Spleen (tissue), 11 donors: ENCODE results near the gene POU2F3. TPM values are rescaled to one million over a fixed set of nuclear protein-coding genes. Genes with fewer than 3 reads are reported as not detected.

ENCODE experiments used
- DNase-seq: peaks from one replicate; pipeline ENCODE4 v3.0.0-alpha.2; 2020
- H3K27ac ChIP-seq, 8 donors: fragments of 200-600 bp; sonication (generic) in 7 of 8; 1 replicate in 4 of 8; 2 replicates in 4 of 8; pipeline versions ENCODE4 v1.5.0 to v1.8.0; 2016 to 2021; ENCODE audit warnings: inconsistent platforms in 4 of 8, mild to moderate bottlenecking in 4 of 8, moderate library complexity in 1 of 8
- H3K27me3 ChIP-seq, 7 donors: fragments of 200-600 bp; sonication (generic) in 6 of 7; replicated peaks in 1 of 7; 1 replicate in 4 of 7; 2 replicates in 3 of 7; pipeline versions ENCODE4 v1.5.0 to v1.8.0; 2016 to 2021; ENCODE audit warnings: inconsistent platforms in 3 of 7, mild to moderate bottlenecking in 1 of 7
- H3K36me3 ChIP-seq, 6 donors: fragments of 200-600 bp; sonication (generic) in 5 of 6; 1 replicate in 4 of 6; 2 replicates in 2 of 6; pipeline versions ENCODE4 v1.5.0 to v1.8.0; 2016 to 2021; ENCODE audit warnings: inconsistent platforms in 2 of 6
- H3K4me1 ChIP-seq, 6 donors: fragments of 200-600 bp; sonication (generic) in 5 of 6; 1 replicate in 3 of 6; 2 replicates in 3 of 6; pipeline versions ENCODE4 v1.5.0 to v1.8.0; 2016 to 2021; ENCODE audit warnings: inconsistent platforms in 3 of 6
- H3K4me3 ChIP-seq, 8 donors: fragments of 200-600 bp; sonication (generic) in 7 of 8; 1 replicate in 4 of 8; 2 replicates in 4 of 8; pipeline versions ENCODE4 v1.5.0 to v1.8.0; 2016 to 2021; ENCODE audit warnings: inconsistent platforms in 4 of 8, mild to moderate bottlenecking in 4 of 8, moderate library complexity in 2 of 8
- H3K9me3 ChIP-seq, 8 donors: fragments of 200-600 bp; sonication (generic) in 7 of 8; 1 replicate in 4 of 8; 2 replicates in 4 of 8; pipeline versions ENCODE4 v1.5.0 to v1.8.0; 2016 to 2021; ENCODE audit warnings: inconsistent platforms in 4 of 8
- POLR2A ChIP-seq, 3 donors: fragments of 450-650 bp; IDR thresholded peaks; one replicate each; pipeline ENCODE4 v1.5.1; 2017; ENCODE audit warnings: antibody characterized with exemption in 3 of 3, mild to moderate bottlenecking in 1 of 3
- POLR2AphosphoS5 ChIP-seq, 3 donors: sonication (generic); formaldehyde crosslinking; IDR thresholded peaks; one replicate each; pipeline ENCODE4 v1.5.1; 2017; ENCODE audit warnings: antibody characterized with exemption in 3 of 3
- WGBS, 5 donors: extraction: QIAGEN DNeasy Blood & Tissue Kit in 3 of 5; methylation state at CpG; one replicate each; pipeline versions ENCODE4 v1.1.5 to v1.1.7; 2013 to 2018; 5-methylcytosine and 5-hydroxymethylcytosine counted together
- intact Hi-C: fragments of 100-400 bp; cut with DNase I; formaldehyde crosslinking; loops from one replicate; pipeline ENCODE4 v1.15.0; 2023; ENCODE audit warnings: low total_unique reads
- polyA plus RNA-seq, 3 donors: library from polyadenylated mRNA; stranded (reverse); fragments of 200-250 nt; gene quantifications; one replicate each; pipeline ENCODE4 v1.2.1, GENCODE V29; 2013
- total RNA-seq, 7 donors: library from RNA; depleted of rRNA in 3 of 7; stranded (reverse); fragments of >200 nt in 3 of 7; fragmentation: NEBNext Ultra II Directional in 4 of 7; extraction: Animal tissue kit (Norgen Biotek cat#: 25700) in 4 of 7; gene quantifications; one replicate each; pipeline versions ENCODE4 v1.1.0 to v1.2.1, GENCODE V29; 2016 to 2021
- TF ChIP-seq, protein P1 (sequence below), 11 experiments: fragments of 200-600 bp in 7 of 11; fragments of 450-650 bp in 4 of 11; sonication (generic) in 4 of 11; IDR thresholded peaks in 8 of 11; conservative IDR thresholded peaks in 3 of 11; 1 replicate in 7 of 11; 2 replicates in 4 of 11; pipeline versions ENCODE4 v1.4.0 to v1.8.0; 2016 to 2021; ENCODE audit warnings: antibody characterized with exemption in 11 of 11, inconsistent platforms in 4 of 11, mild to moderate bottlenecking in 1 of 11
- donor health status: healthy with polysubstance abuse.
- donor health status: DM: no; HTN: no; CAD: no; lungs with moderate emphysema.
- donor health status: DM: no; HTN: no; CAD: no.
- donor health status: Bipolar disorder and iron deficiency.
- donor health status: healthy.
- donor health status: DM: no; HTN: no; CAD: no.
- donor health status: DM: yes; HTN: yes; CAD: no.

Gene POU2F3
- total and polyA plus RNA-seq, 10 donors: 0.04 to 0.27 (median 0.19) TPM; not detected in 4

GRCh38 chr11:120332822-120333716, 93.1 kb downstream of the POU2F3 start:
- TF ChIP-seq POLR2A (IDR thresholded peaks at IDR 0.05): no peak
- TF ChIP-seq POLR2AphosphoS5 (IDR thresholded peaks at IDR 0.05): no peak
- TF ChIP-seq, protein P1, sequence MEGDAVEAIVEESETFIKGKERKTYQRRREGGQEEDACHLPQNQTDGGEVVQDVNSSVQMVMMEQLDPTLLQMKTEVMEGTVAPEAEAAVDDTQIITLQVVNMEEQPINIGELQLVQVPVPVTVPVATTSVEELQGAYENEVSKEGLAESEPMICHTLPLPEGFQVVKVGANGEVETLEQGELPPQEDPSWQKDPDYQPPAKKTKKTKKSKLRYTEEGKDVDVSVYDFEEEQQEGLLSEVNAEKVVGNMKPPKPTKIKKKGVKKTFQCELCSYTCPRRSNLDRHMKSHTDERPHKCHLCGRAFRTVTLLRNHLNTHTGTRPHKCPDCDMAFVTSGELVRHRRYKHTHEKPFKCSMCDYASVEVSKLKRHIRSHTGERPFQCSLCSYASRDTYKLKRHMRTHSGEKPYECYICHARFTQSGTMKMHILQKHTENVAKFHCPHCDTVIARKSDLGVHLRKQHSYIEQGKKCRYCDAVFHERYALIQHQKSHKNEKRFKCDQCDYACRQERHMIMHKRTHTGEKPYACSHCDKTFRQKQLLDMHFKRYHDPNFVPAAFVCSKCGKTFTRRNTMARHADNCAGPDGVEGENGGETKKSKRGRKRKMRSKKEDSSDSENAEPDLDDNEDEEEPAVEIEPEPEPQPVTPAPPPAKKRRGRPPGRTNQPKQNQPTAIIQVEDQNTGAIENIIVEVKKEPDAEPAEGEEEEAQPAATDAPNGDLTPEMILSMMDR (IDR thresholded peaks at IDR 0.05 in 8 of 11, conservative IDR thresholded peaks at IDR 0.05 in 3 of 11): no peak
- Histone ChIP-seq H3K27me3 (peaks cover 0 to 71% (median 3%) of the 10 kb centered on the region in 7 donors), H3K36me3 (peaks cover 0 to 9% (median 0%) of the 10 kb centered on the region in 6 donors), H3K4me1 (peaks cover 0 to 39% (median 24%) of the 10 kb centered on the region in 6 donors), H3K4me3 (no peak overlapping the region), H3K9me3 (no peaks in the 10 kb centered on the region), H3K27ac (no peak overlapping the region)
- no peak for DNase-seq
- 82 to 92% (median 87%) methylated on average over 5 of the region's 5 CpGs for WGBS, 5 donors
- intact Hi-C loops: loop anchor here (10.0 kb wide), 1 partner anchor 352 kb away; no protein-coding TSS in a partner anchor

DNA sequence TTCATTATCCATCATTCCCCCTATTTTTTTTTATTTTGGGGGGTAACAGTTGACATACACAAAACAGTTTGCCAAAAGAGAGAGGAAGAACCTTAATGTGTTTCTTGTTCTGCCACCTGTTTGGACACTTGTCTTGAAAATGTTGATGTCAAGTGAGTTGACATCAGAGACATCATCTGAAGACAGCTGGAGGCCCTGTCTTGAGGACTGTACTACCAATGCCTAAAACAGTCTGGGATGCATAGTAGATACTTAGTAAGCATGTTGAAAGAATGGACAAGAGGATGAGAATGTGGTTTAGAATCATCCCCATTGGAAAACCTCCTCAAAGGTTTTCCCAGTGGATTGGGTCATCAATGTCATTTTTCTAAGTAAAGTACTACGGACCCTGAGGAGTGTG, 93.9 kb downstream of the POU2F3 start:
- H3K9me3 ChIP-seq: no peaks in the 10 kb centered on the region

GRCh38 chr11:120334332-120334731, 94.4 kb downstream of the POU2F3 start:
- peaks cover 0 to 9% (median 0%) of the 10 kb centered on the region in 6 donors for H3K36me3 ChIP-seq
- intact Hi-C loops: loop anchor here (10.0 kb wide), 1 partner anchor 350 kb away; no protein-coding TSS in a partner anchor
- H3K4me3 ChIP-seq: no peak overlapping the region
- H3K9me3 ChIP-seq: no peaks in the 10 kb centered on the region
- WGBS, 5 donors: 58 to 76% (median 68%) methylated on average over 1 of the region's 1 CpG
- peaks cover 0 to 52% (median 36%) of the 10 kb centered on the region in 6 donors for H3K4me1 ChIP-seq
- TF ChIP-seq POLR2A (IDR thresholded peaks at IDR 0.05): no peak
- TF ChIP-seq, protein P1 (IDR thresholded peaks at IDR 0.05 in 8 of 11, conservative IDR thresholded peaks at IDR 0.05 in 3 of 11): no peak
- H3K27me3 ChIP-seq: peaks cover 0 to 83% (median 3%) of the 10 kb centered on the region in 7 donors
- no peak overlapping the region for H3K27ac ChIP-seq
- no peak for DNase-seq

More for the DNA sequence above, 93.9 kb downstream of the POU2F3 start:
- WGBS, 5 donors: 70 to 91% (median 79%) methylated on average over 1 of the region's 1 CpG
- TF ChIP-seq POLR2A (IDR thresholded peaks at IDR 0.05) (no peak), POLR2AphosphoS5 (IDR thresholded peaks at IDR 0.05) (no peak)
- TF ChIP-seq, protein P1 (IDR thresholded peaks at IDR 0.05 in 8 of 11, conservative IDR thresholded peaks at IDR 0.05 in 3 of 11): no peak
- Histone ChIP-seq H3K27ac (no peak overlapping the region), H3K4me1 (peaks cover 0 to 46% (median 31%) of the 10 kb centered on the region in 6 donors), H3K4me3 (no peak overlapping the region), H3K36me3 (peaks cover 0 to 9% (median 0%) of the 10 kb centered on the region in 6 donors), H3K27me3 (peaks cover 0 to 79% (median 3%) of the 10 kb centered on the region in 7 donors)
- DNase-seq: no peak
- intact Hi-C loops: loop anchor here (10.0 kb wide), 1 partner anchor 351 kb away; no protein-coding TSS in a partner anchor
